ENCODE results near the gene PSORS1C2. TPM values are rescaled to one million over a fixed set of nuclear protein-coding genes. Genes with fewer than 3 reads are reported as not detected.
"Not testable (repeated sequence)": the region's sequence is repeated elsewhere in the genome, so short reads cannot be mapped to it uniquely, and the experiment has no call there.

Gene PSORS1C2
- total and polyA plus RNA-seq, 3 donors from 2014 or later, result not detected

GRCh38 chr6:31170987-31171671, 32.3 kb upstream of the PSORS1C2 start:
- WGBS, 2 donors, result 86 to 90% methylated on average over 10 of the region's 10 CpGs
- intact Hi-C loops (cut with DNase I; ENCODE audit: low total_unique reads), result no loop called here
- Histone ChIP-seq H3K27ac (no peak overlapping the region), H3K36me3 (ENCODE audit: low read depth, missing control alignments) (no peaks in the 10 kb centered on the region), H3K27me3 (no peaks in the 10 kb centered on the region), H3K4me3 (no peak overlapping the region), H3K4me1 (no peaks in the 10 kb centered on the region), H3K9me3 (no peaks in the 10 kb centered on the region)
- DNase-seq, result no peak
- TF ChIP-seq CTCF (IDR thresholded peaks at IDR 0.05) (no peak), POLR2A (IDR thresholded peaks at IDR 0.05) (no peak)

- no peak within 1 kb of the TSS for H3K4me3 ChIP-seq
- intact Hi-C loops (cut with DNase I; ENCODE audit: low total_unique reads), result no loop called here
- H3K36me3 ChIP-seq (ENCODE audit: low read depth, missing control alignments), result no peaks in the 10 kb centered on the region
- no peaks in the 10 kb centered on the region for H3K27me3 ChIP-seq
- WGBS, 2 donors, result 62 to 67% methylated on average over 7 to 9 of the region's 9 CpGs
- no peaks in the 10 kb centered on the region for H3K9me3 ChIP-seq
- DNase-seq, result no peak
- H3K27ac ChIP-seq, result no peak within 1 kb of the TSS
- H3K4me1 ChIP-seq, result no peaks in the 10 kb centered on the region
- TF ChIP-seq POLR2A (IDR thresholded peaks at IDR 0.05), result no peak
- no peak for TF ChIP-seq CTCF (IDR thresholded peaks at IDR 0.05)
Measured at GRCh38 chr6:31170600-31170881, 31.7 kb upstream of the PSORS1C2 start, which contains the start of gene POU5F1. TSS of gene POU5F1 (minus strand) at chr6:31170682. CDS start at chr6:31170620, 62 bp downstream.

- H3K27me3 ChIP-seq; H3K27ac ChIP-seq; DNase-seq; H3K36me3 ChIP-seq (ENCODE audit: low read depth, missing control alignments); H3K4me1 ChIP-seq; intact Hi-C loops (cut with DNase I; ENCODE audit: low total_unique reads); H3K9me3 ChIP-seq; H3K4me3 ChIP-seq: not testable (repeated sequence)
- WGBS, 2 donors, result 60% methylated on average over 15 to 23 of the region's 23 CpGs
Measured at GRCh38 chr6:31169858-31170599, 31.2 kb upstream of the PSORS1C2 start.

- Histone ChIP-seq H3K27ac (no peak overlapping the region), H3K9me3 (no peaks in the 10 kb centered on the region), H3K27me3 (no peaks in the 10 kb centered on the region), H3K36me3 (ENCODE audit: low read depth, missing control alignments) (no peaks in the 10 kb centered on the region), H3K4me1 (no peaks in the 10 kb centered on the region), H3K4me3 (no peak overlapping the region)
- TF ChIP-seq POLR2A (IDR thresholded peaks at IDR 0.05), result no peak
- no peak for TF ChIP-seq CTCF (IDR thresholded peaks at IDR 0.05)
- intact Hi-C loops (cut with DNase I; ENCODE audit: low total_unique reads), result no loop called here
- no peak for DNase-seq
- WGBS, 2 donors, result 77 to 84% methylated on average over 10 of the region's 10 CpGs
Measured at GRCh38 chr6:31169123-31169857, 30.4 kb upstream of the PSORS1C2 start.

GRCh38 chr6:31168606-31169005, 29.7 kb upstream of the PSORS1C2 start:
- intact Hi-C loops (cut with DNase I; ENCODE audit: low total_unique reads), result no loop called here

More at GRCh38 chr6:31168606-31169005, 29.7 kb upstream of the PSORS1C2 start:
- no peak overlapping the region for H3K4me3 ChIP-seq
- no peaks in the 10 kb centered on the region for H3K27me3 ChIP-seq
- no peaks in the 10 kb centered on the region for H3K4me1 ChIP-seq
- WGBS, 2 donors, result 78 to 79% methylated on average over 3 of the region's 3 CpGs
- no peaks in the 10 kb centered on the region for H3K36me3 ChIP-seq (ENCODE audit: low read depth, missing control alignments)
- no peak for TF ChIP-seq CTCF (IDR thresholded peaks at IDR 0.05)
- no peak for TF ChIP-seq POLR2A (IDR thresholded peaks at IDR 0.05)
- no peak overlapping the region for H3K27ac ChIP-seq
- H3K9me3 ChIP-seq, result no peaks in the 10 kb centered on the region
- no peak for DNase-seq

Measured in testis (tissue), 3 donors.